ENCODE measurements around the gene JHY. TPM values are rescaled to one million over a fixed set of nuclear protein-coding genes. Genes with fewer than 3 reads are reported as not detected.

The JHY gene
- total and polyA plus RNA-seq, 4 donors = 0.13 to 0.25 (median 0.14) TPM

- TF ChIP-seq CTCF (IDR thresholded peaks at IDR 0.05; ENCODE audit: low read depth, low read length, missing input control) (no peak), NR2F2 (IDR thresholded peaks at IDR 0.05) (no peak), SP1 (IDR thresholded peaks at IDR 0.05) (no peak)
Observed at GRCh38 chr11:122871302-122871701, 11.3 kb upstream of the JHY start (continued).

DNA sequence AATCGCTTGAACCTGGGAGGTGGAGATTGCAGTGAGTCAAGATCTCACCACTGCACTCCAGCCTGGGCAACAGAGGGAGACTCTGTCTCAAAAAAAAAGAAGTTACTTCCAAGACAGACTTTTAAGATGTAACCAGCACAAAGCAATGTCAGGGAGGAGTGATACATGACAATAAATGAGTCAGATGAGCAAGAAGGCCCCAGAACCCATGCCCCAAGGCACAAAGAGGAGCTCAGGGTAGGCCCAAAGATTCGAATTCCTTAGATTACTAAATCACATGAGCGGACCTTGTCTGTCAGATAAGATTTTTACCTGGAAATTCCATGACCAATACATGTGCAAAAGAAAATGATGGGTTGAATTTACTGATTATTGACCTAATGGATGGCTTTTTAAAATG, 10.5 kb upstream of the JHY start:
- peaks cover 0 to 4% (median 1%) of the 10 kb centered on the region in 4 donors for H3K27me3 ChIP-seq (ENCODE audit: control insufficient read depth in 4 of 4, insufficient read depth in 4 of 4, low read length in 3 of 4)
- H3K9ac ChIP-seq (ENCODE audit: low read depth in 1 of 2, low read length in 2 of 2) = no peak overlapping the region
- no peaks in the 10 kb centered on the region for H3K4me1 ChIP-seq (ENCODE audit: control insufficient read depth in 4 of 4, insufficient read depth in 4 of 4, low read length in 3 of 4)
- H3K36me3 ChIP-seq (ENCODE audit: control insufficient read depth in 4 of 4, insufficient read depth in 3 of 4, low read depth in 1 of 4, low read length in 3 of 4) = no peaks in the 10 kb centered on the region
- H3K9me3 ChIP-seq (ENCODE audit: control insufficient read depth in 4 of 4, low read length in 3 of 4) = no peaks in the 10 kb centered on the region
- no peak for DNase-seq (ENCODE audit: low spot score)
- WGBS = 78% methylated on average over 3 of the region's 3 CpGs
- H3K27ac ChIP-seq (ENCODE audit: low read depth in 1 of 2, low read length in 2 of 2) = no peak overlapping the region
- no peak overlapping the region for H3K4me3 ChIP-seq (ENCODE audit: low read depth in 1 of 3, low read length in 3 of 3)
- TF ChIP-seq HNF4G (IDR thresholded peaks at IDR 0.05) (no peak), EGR1 (IDR thresholded peaks at IDR 0.05; ENCODE audit: low read depth in 2 of 2) (no peak), JUND (IDR thresholded peaks at IDR 0.05) (no peak), NR2F2 (IDR thresholded peaks at IDR 0.05) (no peak), RAD21 (IDR thresholded peaks at IDR 0.05) (no peak), SP1 (IDR thresholded peaks at IDR 0.05) (no peak), HNF4A (conservative IDR thresholded peaks at IDR 0.05) (no peak), TAF1 (conservative IDR thresholded peaks at IDR 0.05) (no peak), FOXA1 (IDR thresholded peaks at IDR 0.05) (no peak), CTCF (IDR thresholded peaks at IDR 0.05; ENCODE audit: low read depth, low read length, missing input control) (no peak), FOXA2 (IDR thresholded peaks at IDR 0.05) (no peak), ZBTB33 (IDR thresholded peaks at IDR 0.05) (no peak), RXRA (IDR thresholded peaks at IDR 0.05) (no peak)
- TF ChIP-seq, protein P1, sequence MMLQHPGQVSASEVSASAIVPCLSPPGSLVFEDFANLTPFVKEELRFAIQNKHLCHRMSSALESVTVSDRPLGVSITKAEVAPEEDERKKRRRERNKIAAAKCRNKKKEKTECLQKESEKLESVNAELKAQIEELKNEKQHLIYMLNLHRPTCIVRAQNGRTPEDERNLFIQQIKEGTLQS (IDR thresholded peaks at IDR 0.05) = no peak

- Histone ChIP-seq H3K36me3 (ENCODE audit: control insufficient read depth in 4 of 4, insufficient read depth in 3 of 4, low read depth in 1 of 4, low read length in 3 of 4) (no peaks in the 10 kb centered on the region), H3K4me1 (ENCODE audit: control insufficient read depth in 4 of 4, insufficient read depth in 4 of 4, low read length in 3 of 4) (no peaks in the 10 kb centered on the region), H3K4me3 (ENCODE audit: low read depth in 1 of 3, low read length in 3 of 3) (no peak overlapping the region), H3K27me3 (ENCODE audit: control insufficient read depth in 4 of 4, insufficient read depth in 4 of 4, low read length in 3 of 4) (no peaks in the 10 kb centered on the region), H3K27ac (ENCODE audit: low read depth in 1 of 2, low read length in 2 of 2) (no peak overlapping the region), H3K9me3 (ENCODE audit: control insufficient read depth in 4 of 4, low read length in 3 of 4) (no peaks in the 10 kb centered on the region), H3K9ac (ENCODE audit: low read depth in 1 of 2, low read length in 2 of 2) (no peak overlapping the region)
- TF ChIP-seq, protein P1 (IDR thresholded peaks at IDR 0.05) = no peak
- TF ChIP-seq YY1 (IDR thresholded peaks at IDR 0.05) (no peak), NR2F2 (IDR thresholded peaks at IDR 0.05) (no peak), RXRA (IDR thresholded peaks at IDR 0.05) (no peak), TAF1 (conservative IDR thresholded peaks at IDR 0.05) (no peak), HNF4G (IDR thresholded peaks at IDR 0.05) (no peak), GABPA (IDR thresholded peaks at IDR 0.05 in 1 of 2, conservative IDR thresholded peaks at IDR 0.05 in 1 of 2) (no peak), ZBTB33 (IDR thresholded peaks at IDR 0.05) (no peak), FOXA2 (IDR thresholded peaks at IDR 0.05) (no peak), RAD21 (IDR thresholded peaks at IDR 0.05) (no peak), EGR1 (IDR thresholded peaks at IDR 0.05; ENCODE audit: low read depth in 2 of 2) (no peak), MAX (IDR thresholded peaks at IDR 0.05) (no peak), SP1 (IDR thresholded peaks at IDR 0.05) (no peak), HNF4A (conservative IDR thresholded peaks at IDR 0.05) (no peak)
- DNase-seq (ENCODE audit: low spot score) = no peak
- 85% methylated on average over 7 of the region's 7 CpGs for WGBS
Observed at GRCh38 chr11:122874991-122875390, 7.6 kb upstream of the JHY start.
